Measurements from ENCODE around the gene SLC7A8. TPM values are rescaled to one million over a fixed set of nuclear protein-coding genes. Genes with fewer than 3 reads are reported as not detected.

The SLC7A8 gene
- total and polyA plus RNA-seq, 4 donors: 2.6 to 9.8 (median 5.4) TPM

DNA sequence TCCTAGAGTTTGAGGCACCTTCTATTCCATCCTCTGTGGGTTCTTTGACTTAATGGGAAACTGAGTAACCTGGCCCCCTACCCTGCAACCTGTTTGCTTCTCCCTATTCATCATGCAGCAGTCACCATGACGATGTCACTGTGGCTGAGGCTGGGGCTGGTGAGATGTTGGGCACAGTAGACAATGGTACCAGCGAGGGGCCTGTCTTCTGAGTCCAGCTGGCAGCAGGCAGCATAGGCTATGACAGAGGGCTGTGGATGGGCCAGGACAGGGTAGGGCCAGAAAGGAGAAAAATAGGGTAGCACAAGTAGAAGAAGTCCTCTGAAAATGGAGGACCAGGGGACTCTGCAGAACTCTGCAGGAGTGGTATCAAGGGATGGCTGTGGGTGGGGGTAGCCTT lies 80.7 kb downstream of the SLC7A8 start:
- H3K9me3 ChIP-seq (ENCODE audit: control insufficient read depth in 4 of 4, low read length in 3 of 4): no peaks in the 10 kb centered on the region
- H3K4me3 ChIP-seq (ENCODE audit: low read depth in 1 of 3, low read length in 3 of 3): no peak overlapping the region
- WGBS: 89% methylated on average over 2 of the region's 2 CpGs
- H3K9ac ChIP-seq (ENCODE audit: low read depth in 1 of 2, low read length in 2 of 2): no peak overlapping the region
- H3K36me3 ChIP-seq (ENCODE audit: control insufficient read depth in 4 of 4, insufficient read depth in 3 of 4, low read depth in 1 of 4, low read length in 3 of 4): peaks cover 0 to 6% (median 2%) of the 10 kb centered on the region in 4 donors
- no peaks in the 10 kb centered on the region for H3K27me3 ChIP-seq (ENCODE audit: control insufficient read depth in 4 of 4, insufficient read depth in 4 of 4, low read length in 3 of 4)
- DNase-seq (ENCODE audit: low spot score): no peak
- TF ChIP-seq RAD21 (IDR thresholded peaks at IDR 0.05) (no peak), RXRA (IDR thresholded peaks at IDR 0.05) (no peak), CTCF (IDR thresholded peaks at IDR 0.05; ENCODE audit: low read depth, low read length, missing input control) (no peak), TAF1 (conservative IDR thresholded peaks at IDR 0.05) (no peak), HNF4A (conservative IDR thresholded peaks at IDR 0.05) (no peak), GABPA (IDR thresholded peaks at IDR 0.05 in 1 of 2, conservative IDR thresholded peaks at IDR 0.05 in 1 of 2) (no peak), SP1 (IDR thresholded peaks at IDR 0.05) (no peak)
- TF ChIP-seq, protein P1, sequence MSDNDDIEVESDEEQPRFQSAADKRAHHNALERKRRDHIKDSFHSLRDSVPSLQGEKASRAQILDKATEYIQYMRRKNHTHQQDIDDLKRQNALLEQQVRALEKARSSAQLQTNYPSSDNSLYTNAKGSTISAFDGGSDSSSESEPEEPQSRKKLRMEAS (IDR thresholded peaks at IDR 0.05): no peak
- peaks cover 0 to 3% (median 2%) of the 10 kb centered on the region in 4 donors for H3K4me1 ChIP-seq (ENCODE audit: control insufficient read depth in 4 of 4, insufficient read depth in 4 of 4, low read length in 3 of 4)
- H3K27ac ChIP-seq (ENCODE audit: low read depth in 1 of 2, low read length in 2 of 2): no peak overlapping the region

DNA sequence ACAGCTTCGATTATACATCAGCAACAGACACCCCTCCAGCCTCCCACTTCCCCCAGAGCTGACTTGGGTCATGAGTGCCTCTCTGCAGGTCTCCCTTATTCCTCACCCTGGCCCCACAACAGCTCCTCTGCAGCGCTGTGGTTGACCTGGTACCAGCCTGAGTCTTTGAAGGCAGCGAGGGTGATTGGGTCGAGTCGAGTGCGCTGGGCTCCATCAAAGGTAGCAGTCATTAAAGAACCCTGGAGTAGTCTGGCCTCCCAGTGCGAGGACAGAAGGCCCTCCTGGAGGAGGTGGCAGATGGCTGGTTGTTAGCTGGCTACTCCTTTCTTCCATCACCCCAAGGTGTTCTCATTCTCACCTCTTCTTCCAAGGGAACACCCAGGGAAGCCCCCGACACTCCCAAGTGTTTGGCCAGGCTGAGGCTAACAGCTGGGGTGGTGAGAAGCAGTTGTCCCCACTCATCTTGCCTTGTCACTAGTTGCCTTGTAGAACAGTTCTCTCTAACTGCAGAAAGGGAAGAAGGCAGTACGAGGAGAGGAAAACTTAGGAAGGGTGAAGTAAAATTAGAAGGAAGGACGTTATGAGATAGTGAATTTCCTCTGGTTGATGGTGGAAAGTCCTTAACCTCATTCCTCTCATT lies 81.4 kb downstream of the SLC7A8 start:
- no peak for TF ChIP-seq HNF4G (IDR thresholded peaks at IDR 0.05)
- no peak for TF ChIP-seq ATF3 (IDR thresholded peaks at IDR 0.05)
- TF ChIP-seq FOXA2 (IDR thresholded peaks at IDR 0.05): no peak
- Histone ChIP-seq H3K27ac (ENCODE audit: low read depth in 1 of 2, low read length in 2 of 2) (no peak overlapping the region), H3K4me3 (ENCODE audit: low read depth in 1 of 3, low read length in 3 of 3) (no peak overlapping the region), H3K9ac (ENCODE audit: low read depth in 1 of 2, low read length in 2 of 2) (no peak overlapping the region), H3K36me3 (ENCODE audit: control insufficient read depth in 4 of 4, insufficient read depth in 3 of 4, low read depth in 1 of 4, low read length in 3 of 4) (peaks cover 0 to 8% (median 2%) of the 10 kb centered on the region in 4 donors), H3K27me3 (ENCODE audit: control insufficient read depth in 4 of 4, insufficient read depth in 4 of 4, low read length in 3 of 4) (no peaks in the 10 kb centered on the region), H3K9me3 (ENCODE audit: control insufficient read depth in 4 of 4, low read length in 3 of 4) (no peaks in the 10 kb centered on the region), H3K4me1 (ENCODE audit: control insufficient read depth in 4 of 4, insufficient read depth in 4 of 4, low read length in 3 of 4) (peaks cover 0 to 3% (median 2%) of the 10 kb centered on the region in 4 donors)
- DNase-seq (ENCODE audit: low spot score): no peak
- 83% methylated on average over 10 of the region's 10 CpGs for WGBS

DNA sequence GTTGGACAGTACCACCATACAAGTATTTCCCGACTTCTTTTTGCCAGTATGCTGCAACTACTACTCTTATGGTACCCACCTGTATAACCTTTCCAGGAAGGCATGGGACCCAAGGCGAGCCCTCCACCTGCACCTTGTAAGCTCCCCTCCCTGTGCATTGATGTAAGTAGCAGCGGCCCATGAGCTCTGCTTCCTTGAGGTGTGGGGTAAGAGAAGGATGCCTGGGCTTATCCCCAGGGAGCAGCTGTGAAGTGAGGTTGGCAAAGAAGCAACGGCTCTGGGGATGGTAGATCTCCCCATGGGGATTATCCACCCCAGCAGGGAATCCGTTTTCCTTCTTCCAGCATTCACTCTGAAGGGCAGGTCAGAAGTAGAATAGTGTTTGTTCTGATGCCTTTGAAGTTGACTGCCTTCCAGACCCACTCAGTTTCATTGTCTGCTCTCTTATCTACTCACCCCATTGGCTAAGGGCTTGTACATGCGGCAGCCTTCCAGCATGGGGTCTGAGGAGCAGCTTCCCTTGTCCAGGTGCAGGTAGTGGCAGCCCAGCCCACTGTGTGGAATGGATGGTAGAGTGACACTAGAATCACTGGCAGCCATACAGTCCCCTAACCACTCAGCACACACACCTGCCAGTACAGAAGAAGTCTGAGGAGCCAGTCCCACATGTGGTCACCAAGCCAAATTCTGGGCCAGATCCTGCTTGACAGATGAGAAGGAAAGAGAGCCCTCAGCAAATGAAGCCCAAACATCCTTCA lies 82.1 kb downstream of the SLC7A8 start:
- Histone ChIP-seq H3K9ac (ENCODE audit: low read depth in 1 of 2, low read length in 2 of 2) (no peak overlapping the region), H3K4me1 (ENCODE audit: control insufficient read depth in 4 of 4, insufficient read depth in 4 of 4, low read length in 3 of 4) (peaks cover 0 to 7% (median 2%) of the 10 kb centered on the region in 4 donors), H3K36me3 (ENCODE audit: control insufficient read depth in 4 of 4, insufficient read depth in 3 of 4, low read depth in 1 of 4, low read length in 3 of 4) (peaks cover 0 to 8% (median 2%) of the 10 kb centered on the region in 4 donors), H3K4me3 (ENCODE audit: low read depth in 1 of 3, low read length in 3 of 3) (no peak overlapping the region), H3K27ac (ENCODE audit: low read depth in 1 of 2, low read length in 2 of 2) (no peak overlapping the region), H3K27me3 (ENCODE audit: control insufficient read depth in 4 of 4, insufficient read depth in 4 of 4, low read length in 3 of 4) (no peaks in the 10 kb centered on the region), H3K9me3 (ENCODE audit: control insufficient read depth in 4 of 4, low read length in 3 of 4) (no peaks in the 10 kb centered on the region)
- no peak for DNase-seq (ENCODE audit: low spot score)
- WGBS: 81% methylated on average over 6 of the region's 6 CpGs
- no peak for TF ChIP-seq FOXA1 (IDR thresholded peaks at IDR 0.05)

Measured in liver (tissue), 9 donors.